ENCODE results near the gene B4GALNT3. TPM values are rescaled to one million over a fixed set of nuclear protein-coding genes. Genes with fewer than 3 reads are reported as not detected.

Gene B4GALNT3
- total RNA-seq, 1 donor: 0.09 TPM

DNA sequence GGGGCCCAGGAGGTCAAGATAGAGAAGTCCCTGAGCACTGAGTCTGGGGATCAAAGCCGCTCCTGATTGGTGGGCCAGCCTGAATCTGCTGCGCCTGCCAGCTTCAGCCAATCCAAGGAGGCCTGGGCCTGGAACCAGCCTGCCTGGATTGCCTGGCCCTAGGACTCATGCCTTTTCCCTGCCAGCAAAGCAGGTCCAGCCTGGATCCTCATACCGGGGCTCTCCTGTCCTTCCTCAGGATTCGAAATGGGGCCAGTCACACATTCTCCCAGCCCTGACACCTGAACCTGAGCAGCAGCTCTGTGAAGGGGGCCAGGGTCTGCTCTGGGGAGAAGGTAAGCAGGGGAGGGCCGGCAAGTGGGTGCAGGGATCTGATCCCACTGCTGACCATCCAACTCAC lies 121.6 kb downstream of the B4GALNT3 start:
- no peak for DNase-seq (ENCODE audit: low read depth)
- H3K4me3 ChIP-seq (ENCODE audit: low read depth, low read length): no peak overlapping the region
- TF ChIP-seq, protein P1, sequence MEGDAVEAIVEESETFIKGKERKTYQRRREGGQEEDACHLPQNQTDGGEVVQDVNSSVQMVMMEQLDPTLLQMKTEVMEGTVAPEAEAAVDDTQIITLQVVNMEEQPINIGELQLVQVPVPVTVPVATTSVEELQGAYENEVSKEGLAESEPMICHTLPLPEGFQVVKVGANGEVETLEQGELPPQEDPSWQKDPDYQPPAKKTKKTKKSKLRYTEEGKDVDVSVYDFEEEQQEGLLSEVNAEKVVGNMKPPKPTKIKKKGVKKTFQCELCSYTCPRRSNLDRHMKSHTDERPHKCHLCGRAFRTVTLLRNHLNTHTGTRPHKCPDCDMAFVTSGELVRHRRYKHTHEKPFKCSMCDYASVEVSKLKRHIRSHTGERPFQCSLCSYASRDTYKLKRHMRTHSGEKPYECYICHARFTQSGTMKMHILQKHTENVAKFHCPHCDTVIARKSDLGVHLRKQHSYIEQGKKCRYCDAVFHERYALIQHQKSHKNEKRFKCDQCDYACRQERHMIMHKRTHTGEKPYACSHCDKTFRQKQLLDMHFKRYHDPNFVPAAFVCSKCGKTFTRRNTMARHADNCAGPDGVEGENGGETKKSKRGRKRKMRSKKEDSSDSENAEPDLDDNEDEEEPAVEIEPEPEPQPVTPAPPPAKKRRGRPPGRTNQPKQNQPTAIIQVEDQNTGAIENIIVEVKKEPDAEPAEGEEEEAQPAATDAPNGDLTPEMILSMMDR (IDR thresholded peaks at IDR 0.05; ENCODE audit: insufficient read depth, low read length): no peak

DNA sequence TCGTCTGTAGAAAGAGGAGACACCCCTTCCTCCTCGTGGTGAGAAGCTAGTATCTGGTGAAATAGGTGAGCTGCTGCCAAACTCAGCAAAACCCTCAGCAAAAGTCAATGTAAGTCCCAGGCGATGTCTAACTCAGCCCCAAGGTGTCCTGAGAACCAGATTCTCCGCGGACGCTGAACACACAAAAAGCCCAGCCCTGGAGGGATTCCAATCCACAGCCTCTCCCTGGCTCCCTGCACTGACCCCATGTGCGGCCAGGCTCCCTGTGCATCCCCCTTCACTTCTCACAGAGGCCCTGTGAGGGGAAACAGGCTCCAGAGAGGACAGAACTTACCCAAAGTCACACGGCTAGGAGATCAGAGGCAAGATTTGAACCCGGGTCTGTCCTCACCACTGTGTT lies 122.0 kb downstream of the B4GALNT3 start:
- DNase-seq (ENCODE audit: low read depth): no peak
- H3K4me3 ChIP-seq (ENCODE audit: low read depth, low read length): no peak overlapping the region
- TF ChIP-seq, protein P1 (IDR thresholded peaks at IDR 0.05; ENCODE audit: insufficient read depth, low read length): no peak

GRCh38 chr12:583251-583869 lies 123.6 kb downstream of the B4GALNT3 start:
- no peak for DNase-seq (ENCODE audit: low read depth)
- H3K4me3 ChIP-seq (ENCODE audit: low read depth, low read length): no peak overlapping the region
- TF ChIP-seq, protein P1 (IDR thresholded peaks at IDR 0.05; ENCODE audit: insufficient read depth, low read length): no peak

DNA sequence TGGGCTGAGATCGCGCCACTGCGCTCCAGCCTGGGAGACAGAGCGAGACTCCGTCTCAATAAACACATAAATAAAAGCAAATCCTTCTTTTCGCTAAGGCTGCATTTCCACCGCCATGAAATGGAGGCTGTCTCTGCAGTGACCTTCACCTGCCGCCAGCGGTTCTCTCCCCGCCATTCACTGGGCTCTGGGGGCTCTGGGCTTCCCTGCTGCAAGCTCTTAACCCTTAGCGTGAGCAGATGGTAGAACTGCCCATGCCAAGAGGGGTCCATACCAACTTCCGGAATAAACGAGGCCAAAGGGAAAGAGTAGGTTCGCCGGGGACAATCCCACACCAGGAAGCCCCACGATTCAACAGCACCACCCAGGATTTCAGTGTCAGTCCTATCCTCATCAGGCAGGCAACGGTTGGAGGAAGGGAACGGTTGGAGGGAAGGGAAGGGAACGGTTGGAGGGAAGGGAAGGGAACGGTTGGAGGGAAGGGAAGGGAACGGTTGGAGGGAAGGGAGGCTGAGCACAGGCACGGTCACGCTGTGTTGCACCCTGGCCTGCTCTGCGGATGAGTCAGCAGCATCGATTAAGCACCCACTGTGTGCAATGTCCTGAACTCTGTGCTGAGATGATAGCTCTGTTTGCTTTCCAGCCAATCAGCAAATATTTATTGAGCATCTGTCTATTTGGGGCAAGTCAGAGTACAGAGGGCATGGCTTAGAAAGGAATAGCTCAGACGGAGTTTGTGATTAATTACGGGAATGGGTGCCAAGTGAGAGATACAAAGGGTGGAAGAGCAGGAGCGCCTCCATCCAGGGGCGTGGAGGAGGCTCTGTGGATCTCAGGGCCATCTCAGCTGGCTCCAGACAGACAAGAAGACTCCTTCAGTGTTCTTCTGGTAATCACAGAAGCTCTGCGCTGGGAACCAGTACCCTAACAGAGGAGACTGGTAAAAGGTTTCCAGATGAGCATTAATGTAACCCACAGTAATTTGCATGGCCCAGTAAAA lies 125.6 kb downstream of the B4GALNT3 start:
- TF ChIP-seq, protein P1 (IDR thresholded peaks at IDR 0.05; ENCODE audit: insufficient read depth, low read length): no peak
- no peak for DNase-seq (ENCODE audit: low read depth)
- H3K4me3 ChIP-seq (ENCODE audit: low read depth, low read length): no peak overlapping the region

DNA sequence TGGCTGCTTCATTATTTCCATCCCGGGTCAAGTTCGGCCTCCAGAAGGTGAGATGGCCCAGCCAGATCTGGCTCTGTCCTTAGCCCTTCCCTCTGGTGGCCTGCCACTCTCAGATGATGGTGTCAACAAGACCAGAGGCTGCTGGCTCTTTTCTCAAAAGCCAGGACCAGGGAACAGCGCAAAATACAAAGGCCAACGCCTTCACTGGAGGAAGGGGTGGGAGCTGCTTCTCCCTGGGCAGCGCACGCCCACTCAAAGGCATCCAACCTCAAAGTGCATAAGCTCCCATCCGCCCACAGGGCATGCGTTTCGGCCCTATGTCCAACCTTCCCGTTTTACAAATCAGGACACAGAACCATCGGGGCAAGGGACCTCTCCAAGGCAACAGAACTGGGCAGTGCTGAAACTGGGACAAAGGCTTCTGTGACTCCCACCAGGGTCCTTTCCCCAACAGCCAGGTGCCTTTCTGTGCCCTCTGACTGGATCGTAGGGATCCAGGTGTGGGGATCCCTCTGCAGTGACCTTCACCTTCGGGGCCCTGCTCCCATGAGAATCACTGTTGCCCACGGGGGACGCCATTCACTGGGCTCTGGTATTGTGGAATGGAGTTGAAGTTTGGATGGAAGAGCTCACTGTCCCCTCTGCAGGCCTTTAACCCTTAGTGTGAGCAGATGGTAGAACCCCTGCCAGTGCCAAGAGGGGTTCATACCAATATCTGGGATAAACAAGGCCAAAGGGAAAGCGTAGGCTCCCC lies 126.8 kb downstream of the B4GALNT3 start:
- DNase-seq (ENCODE audit: low read depth): no peak
- no peak overlapping the region for H3K4me3 ChIP-seq (ENCODE audit: low read depth, low read length)
- TF ChIP-seq, protein P1 (IDR thresholded peaks at IDR 0.05; ENCODE audit: insufficient read depth, low read length): no peak

- no peak overlapping the region for H3K4me3 ChIP-seq (ENCODE audit: low read depth, low read length)
- TF ChIP-seq, protein P1 (IDR thresholded peaks at IDR 0.05; ENCODE audit: insufficient read depth, low read length): no peak
- DNase-seq (ENCODE audit: low read depth): no peak
Measured at GRCh38 chr12:587132-588023, 127.6 kb downstream of the B4GALNT3 start.
